ENCODE data around the gene AMH. TPM values are rescaled to one million over a fixed set of nuclear protein-coding genes. Genes with fewer than 3 reads are reported as not detected.
A peak's percentile ranks its signal among the peaks of the same experiment; 100 is the strongest.

The AMH gene
- total RNA-seq, 1 donor from 2014 or later, result 5.6 TPM

DNA sequence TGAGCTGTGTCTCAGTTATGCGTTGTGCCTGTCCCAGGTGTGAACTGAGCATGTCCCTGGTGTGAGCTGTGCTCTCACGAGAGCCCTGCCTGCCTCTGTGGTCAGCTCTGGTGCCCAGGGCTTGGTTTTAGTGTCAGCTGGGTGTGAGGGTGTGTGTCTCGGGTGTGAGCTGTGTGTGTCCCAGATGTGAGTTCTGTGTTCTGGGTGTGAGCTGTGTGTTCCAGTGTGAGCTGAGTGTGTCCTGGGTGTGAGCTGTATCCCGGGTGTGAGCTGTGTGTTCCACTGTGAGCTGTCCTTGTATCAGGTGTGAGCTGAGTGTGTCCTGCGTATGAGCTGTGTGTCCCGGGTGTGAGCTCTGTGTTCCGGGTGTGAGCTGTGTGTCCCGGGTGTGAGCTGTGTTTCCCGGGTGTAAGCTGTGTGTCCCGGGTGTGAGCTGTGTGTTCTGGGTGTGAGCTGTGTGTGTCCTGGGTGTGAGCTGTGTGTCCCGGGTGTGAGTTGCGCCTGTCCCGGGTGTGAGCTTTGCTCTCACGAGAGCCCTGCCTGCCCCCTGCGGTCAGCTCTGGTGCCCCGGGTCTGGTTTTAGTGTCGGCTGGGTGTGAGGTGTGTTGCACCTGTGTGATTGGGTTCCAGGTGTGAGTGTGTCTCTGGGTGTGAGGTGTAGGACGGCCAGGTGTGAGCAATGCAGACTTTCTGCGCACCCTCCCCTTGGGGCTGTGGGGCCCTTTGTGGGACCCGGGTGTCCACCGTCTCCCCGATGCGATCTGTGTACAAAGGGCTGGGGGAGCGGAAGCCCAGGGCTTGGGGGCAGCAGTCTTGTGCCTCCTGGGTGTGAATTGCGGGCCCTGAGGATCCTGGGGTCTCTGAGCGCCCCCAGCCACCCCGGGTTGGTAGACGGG, 39.9 kb downstream of the AMH start:
- Mint-ChIP-seq H3K4me1 (ENCODE audit: unreplicated experiment) (peaks cover 7% of the 10 kb centered on the region), H3K27ac (ENCODE audit: unreplicated experiment) (peak overlapping the region; percentile 39), H3K36me3 (ENCODE audit: low read depth, unreplicated experiment) (no peaks in the 10 kb centered on the region), H3K9me3 (ENCODE audit: unreplicated experiment) (no peaks in the 10 kb centered on the region), H3K27me3 (ENCODE audit: unreplicated experiment) (peaks cover 11% of the 10 kb centered on the region), H3K4me3 (ENCODE audit: unreplicated experiment) (peak overlapping the region; percentile 11)
- TF ChIP-seq, protein P1, sequence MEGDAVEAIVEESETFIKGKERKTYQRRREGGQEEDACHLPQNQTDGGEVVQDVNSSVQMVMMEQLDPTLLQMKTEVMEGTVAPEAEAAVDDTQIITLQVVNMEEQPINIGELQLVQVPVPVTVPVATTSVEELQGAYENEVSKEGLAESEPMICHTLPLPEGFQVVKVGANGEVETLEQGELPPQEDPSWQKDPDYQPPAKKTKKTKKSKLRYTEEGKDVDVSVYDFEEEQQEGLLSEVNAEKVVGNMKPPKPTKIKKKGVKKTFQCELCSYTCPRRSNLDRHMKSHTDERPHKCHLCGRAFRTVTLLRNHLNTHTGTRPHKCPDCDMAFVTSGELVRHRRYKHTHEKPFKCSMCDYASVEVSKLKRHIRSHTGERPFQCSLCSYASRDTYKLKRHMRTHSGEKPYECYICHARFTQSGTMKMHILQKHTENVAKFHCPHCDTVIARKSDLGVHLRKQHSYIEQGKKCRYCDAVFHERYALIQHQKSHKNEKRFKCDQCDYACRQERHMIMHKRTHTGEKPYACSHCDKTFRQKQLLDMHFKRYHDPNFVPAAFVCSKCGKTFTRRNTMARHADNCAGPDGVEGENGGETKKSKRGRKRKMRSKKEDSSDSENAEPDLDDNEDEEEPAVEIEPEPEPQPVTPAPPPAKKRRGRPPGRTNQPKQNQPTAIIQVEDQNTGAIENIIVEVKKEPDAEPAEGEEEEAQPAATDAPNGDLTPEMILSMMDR (IDR thresholded peaks at IDR 0.05; ENCODE audit: unreplicated experiment), result no peak
- no peak for DNase-seq (ENCODE audit: low spot score)

DNA sequence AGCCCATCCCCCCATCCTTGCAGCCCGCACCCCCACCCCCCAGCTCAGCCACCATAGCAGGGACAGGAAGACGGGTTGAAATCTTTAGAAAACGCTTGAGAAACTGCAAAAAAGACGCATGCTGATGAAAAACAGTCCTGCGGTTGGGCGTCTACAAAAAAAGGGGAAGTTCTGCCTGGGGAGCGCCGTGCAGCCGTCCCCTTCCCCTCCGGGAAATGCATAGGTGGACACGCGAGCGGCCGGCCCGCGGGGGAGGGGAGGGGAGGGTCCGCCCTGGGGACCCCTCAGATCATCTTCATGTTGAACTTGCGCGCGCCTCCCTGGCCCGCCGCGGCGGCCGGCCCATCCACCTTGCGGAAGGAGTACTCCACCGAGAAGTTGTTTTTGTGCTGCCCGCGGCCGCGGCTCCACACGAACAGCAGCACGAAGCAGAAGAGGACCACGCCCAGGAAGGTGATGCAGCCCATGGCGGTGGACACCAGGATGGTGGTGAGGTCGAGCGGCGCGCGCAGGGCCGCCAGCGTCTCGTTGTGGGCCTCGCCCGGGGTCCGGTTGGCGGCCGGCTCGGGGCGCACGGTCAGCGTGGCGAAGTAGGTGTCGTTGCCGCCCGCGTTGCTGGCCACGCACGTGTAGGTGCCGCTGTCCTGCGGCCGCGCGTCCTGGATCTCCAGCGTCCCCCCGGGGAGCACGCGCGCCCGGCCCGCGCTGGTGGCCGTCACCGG, 40.8 kb downstream of the AMH start:
- peaks cover 11% of the 10 kb centered on the region for H3K27me3 Mint-ChIP-seq (ENCODE audit: unreplicated experiment)
- no peaks in the 10 kb centered on the region for H3K9me3 Mint-ChIP-seq (ENCODE audit: unreplicated experiment)
- no peak overlapping the region for H3K4me3 Mint-ChIP-seq (ENCODE audit: unreplicated experiment)
- H3K27ac Mint-ChIP-seq (ENCODE audit: unreplicated experiment), result no peak overlapping the region
- TF ChIP-seq, protein P1 (IDR thresholded peaks at IDR 0.05; ENCODE audit: unreplicated experiment), result no peak
- H3K36me3 Mint-ChIP-seq (ENCODE audit: low read depth, unreplicated experiment), result no peaks in the 10 kb centered on the region
- no peak for DNase-seq (ENCODE audit: low spot score)
- peaks cover 7% of the 10 kb centered on the region for H3K4me1 Mint-ChIP-seq (ENCODE audit: unreplicated experiment)

DNA sequence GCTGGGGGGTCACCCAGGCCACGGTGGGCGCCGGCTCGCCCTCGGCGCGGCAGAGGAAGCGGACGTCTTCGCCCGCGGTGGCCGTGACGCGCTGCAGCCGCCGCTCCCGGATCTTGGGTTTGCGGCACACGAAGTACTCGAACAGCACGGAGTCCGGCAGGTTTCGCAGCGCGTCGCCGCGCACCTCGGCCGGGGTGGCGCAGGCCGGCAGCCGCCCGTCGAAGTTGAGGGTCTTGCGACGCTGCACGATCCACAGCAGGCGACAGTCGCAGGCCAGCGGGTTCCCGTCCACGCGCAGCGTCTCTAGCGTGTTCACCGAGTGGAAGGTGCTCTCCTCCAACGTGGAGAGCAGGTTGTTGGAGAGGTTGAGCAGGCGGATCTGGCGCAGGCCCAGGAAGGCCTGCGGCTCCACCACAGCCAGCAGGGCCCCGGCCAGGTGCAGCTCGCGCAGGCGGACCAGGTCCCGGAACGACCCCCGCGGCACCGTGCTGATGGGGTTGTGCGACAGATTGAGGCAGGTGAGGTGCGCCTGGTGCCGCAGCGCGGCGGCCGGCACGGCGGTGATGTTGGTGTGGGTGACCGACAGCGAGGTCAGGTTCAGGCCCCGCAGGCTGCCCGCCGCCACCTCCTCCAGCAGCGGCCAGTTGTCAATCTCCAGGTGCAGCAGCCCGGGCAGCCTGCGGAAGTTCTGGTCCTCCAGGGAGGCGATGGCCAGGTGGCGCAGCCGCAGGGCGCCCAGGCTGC, 41.5 kb downstream of the AMH start:
- no peak for DNase-seq (ENCODE audit: low spot score)

DNA sequence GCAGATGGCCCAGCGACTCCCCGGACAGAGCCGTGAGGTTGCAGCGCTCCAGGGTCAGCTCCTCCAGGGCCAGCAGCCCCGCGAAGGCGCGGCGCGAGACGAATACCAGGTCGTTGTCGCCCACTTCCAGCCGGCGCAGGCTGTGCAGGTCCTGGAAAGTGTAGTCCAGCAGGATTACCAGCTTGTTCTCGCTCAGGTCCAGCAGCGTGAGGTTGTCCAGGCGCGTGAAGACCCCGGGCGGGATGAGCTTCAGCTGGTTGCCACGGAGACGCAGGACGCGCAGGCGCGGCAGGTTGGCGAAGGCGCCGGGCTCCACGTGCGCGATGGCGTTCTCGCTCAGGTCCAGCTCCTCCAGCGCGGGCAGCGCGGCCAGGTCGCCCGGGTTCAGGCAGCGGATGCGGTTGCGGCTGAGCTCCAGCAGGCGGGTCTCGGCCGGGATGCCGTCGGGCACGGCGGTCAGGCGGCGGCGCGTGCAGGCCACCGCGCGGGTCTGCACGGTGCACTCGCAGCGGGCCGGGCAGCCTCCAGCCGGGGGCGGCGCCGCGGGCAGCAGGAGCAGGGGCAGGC, 42.1 kb downstream of the AMH start:
- no peak overlapping the region for H3K4me3 Mint-ChIP-seq (ENCODE audit: unreplicated experiment)
- DNase-seq (ENCODE audit: low spot score), result no peak
- H3K9me3 Mint-ChIP-seq (ENCODE audit: unreplicated experiment), result no peaks in the 10 kb centered on the region
- H3K27ac Mint-ChIP-seq (ENCODE audit: unreplicated experiment), result no peak overlapping the region
- no peaks in the 10 kb centered on the region for H3K36me3 Mint-ChIP-seq (ENCODE audit: low read depth, unreplicated experiment)
- TF ChIP-seq, protein P1 (IDR thresholded peaks at IDR 0.05; ENCODE audit: unreplicated experiment), result no peak
- peaks cover 11% of the 10 kb centered on the region for H3K27me3 Mint-ChIP-seq (ENCODE audit: unreplicated experiment)
- H3K4me1 Mint-ChIP-seq (ENCODE audit: unreplicated experiment), result peaks cover 7% of the 10 kb centered on the region

More for the DNA sequence above, 41.5 kb downstream of the AMH start:
- TF ChIP-seq, protein P1 (IDR thresholded peaks at IDR 0.05; ENCODE audit: unreplicated experiment), result no peak
- H3K36me3 Mint-ChIP-seq (ENCODE audit: low read depth, unreplicated experiment), result no peaks in the 10 kb centered on the region
- H3K27ac Mint-ChIP-seq (ENCODE audit: unreplicated experiment), result no peak overlapping the region
- no peak overlapping the region for H3K4me3 Mint-ChIP-seq (ENCODE audit: unreplicated experiment)
- H3K9me3 Mint-ChIP-seq (ENCODE audit: unreplicated experiment), result no peaks in the 10 kb centered on the region
- peaks cover 11% of the 10 kb centered on the region for H3K27me3 Mint-ChIP-seq (ENCODE audit: unreplicated experiment)
- peaks cover 7% of the 10 kb centered on the region for H3K4me1 Mint-ChIP-seq (ENCODE audit: unreplicated experiment)
